Stimulated activated CD4-positive, alpha-beta T cell treated with anti-CD3 and anti-CD28 coated beads, TNF-alpha, amount 100 ng/mL, for 48 hours (primary cell): Measurements from ENCODE around the gene SHISAL1.
"Not testable (repeated sequence)": the region's sequence is repeated elsewhere in the genome, so short reads cannot be mapped to it uniquely, and the experiment has no call there.

Experiments used
- DNase-seq, 3 donors: peaks; one replicate each; pipeline ENCODE4 v3.0.0-alpha.2; 2020; ENCODE audit warnings: low read depth in 3 of 3

SHISAL1 gene

GRCh38 chr22:44328326-44328725 is 15.6 kb upstream of the SHISAL1 start:
- no peak for DNase-seq

- no peak for DNase-seq
Observed at GRCh38 chr22:44326491-44326885, 13.7 kb upstream of the SHISAL1 start.

GRCh38 chr22:44325718-44326490 is 13.2 kb upstream of the SHISAL1 start:
- DNase-seq: no peak

- DNase-seq: not testable (repeated sequence)
Observed at GRCh38 chr22:44323140-44323790, 10.5 kb upstream of the SHISAL1 start.

- no peak for DNase-seq
Observed at GRCh38 chr22:44319685-44320084, 6.9 kb upstream of the SHISAL1 start.

GRCh38 chr22:44318751-44319150 is 6.0 kb upstream of the SHISAL1 start:
- DNase-seq: no peak

GRCh38 chr22:44317886-44318637 is 5.3 kb upstream of the SHISAL1 start:
- no peak for DNase-seq

GRCh38 chr22:44317123-44317444 is 4.3 kb upstream of the SHISAL1 start:
- DNase-seq: no peak

- DNase-seq: no peak
Observed at GRCh38 chr22:44316393-44317122, 3.8 kb upstream of the SHISAL1 start.

GRCh38 chr22:44314425-44315067 is 1.8 kb upstream of the SHISAL1 start:
- DNase-seq: no peak

GRCh38 chr22:44313385-44314006 is 745 bp upstream of the SHISAL1 start:
- no peak for DNase-seq

GRCh38 chr22:44311855-44312170 is 938 bp downstream of the SHISAL1 start:
- no peak for DNase-seq

- DNase-seq: no peak
Observed at GRCh38 chr22:44311104-44311854, 1.5 kb downstream of the SHISAL1 start.

- DNase-seq: no peak
Observed at GRCh38 chr22:44309647-44310046, 3.1 kb downstream of the SHISAL1 start.

GRCh38 chr22:44309137-44309536 is 3.6 kb downstream of the SHISAL1 start:
- no peak for DNase-seq

GRCh38 chr22:44307509-44308169 is 5.1 kb downstream of the SHISAL1 start:
- no peak for DNase-seq

- no peak for DNase-seq
Observed at GRCh38 chr22:44305888-44306287, 6.9 kb downstream of the SHISAL1 start.

- DNase-seq: no peak
Observed at GRCh38 chr22:44305455-44305854, 7.3 kb downstream of the SHISAL1 start.

GRCh38 chr22:44304911-44305310 is 7.8 kb downstream of the SHISAL1 start:
- no peak for DNase-seq

GRCh38 chr22:44304354-44304753 is 8.4 kb downstream of the SHISAL1 start:
- DNase-seq: no peak
